GM12873 (cell line): ENCODE measurements around the gene CSTB.

ENCODE experiments used
- CTCF ChIP-seq: IDR thresholded peaks from 2 replicates; pipeline ENCODE4 v1.5.1; 2012; ENCODE audit warnings: low read depth, mild to moderate bottlenecking, moderate library complexity, low read length, control low read depth; ENCODE audit not compliant: insufficient read depth; ENCODE audit errors: missing control alignments

The CSTB gene

DNA sequence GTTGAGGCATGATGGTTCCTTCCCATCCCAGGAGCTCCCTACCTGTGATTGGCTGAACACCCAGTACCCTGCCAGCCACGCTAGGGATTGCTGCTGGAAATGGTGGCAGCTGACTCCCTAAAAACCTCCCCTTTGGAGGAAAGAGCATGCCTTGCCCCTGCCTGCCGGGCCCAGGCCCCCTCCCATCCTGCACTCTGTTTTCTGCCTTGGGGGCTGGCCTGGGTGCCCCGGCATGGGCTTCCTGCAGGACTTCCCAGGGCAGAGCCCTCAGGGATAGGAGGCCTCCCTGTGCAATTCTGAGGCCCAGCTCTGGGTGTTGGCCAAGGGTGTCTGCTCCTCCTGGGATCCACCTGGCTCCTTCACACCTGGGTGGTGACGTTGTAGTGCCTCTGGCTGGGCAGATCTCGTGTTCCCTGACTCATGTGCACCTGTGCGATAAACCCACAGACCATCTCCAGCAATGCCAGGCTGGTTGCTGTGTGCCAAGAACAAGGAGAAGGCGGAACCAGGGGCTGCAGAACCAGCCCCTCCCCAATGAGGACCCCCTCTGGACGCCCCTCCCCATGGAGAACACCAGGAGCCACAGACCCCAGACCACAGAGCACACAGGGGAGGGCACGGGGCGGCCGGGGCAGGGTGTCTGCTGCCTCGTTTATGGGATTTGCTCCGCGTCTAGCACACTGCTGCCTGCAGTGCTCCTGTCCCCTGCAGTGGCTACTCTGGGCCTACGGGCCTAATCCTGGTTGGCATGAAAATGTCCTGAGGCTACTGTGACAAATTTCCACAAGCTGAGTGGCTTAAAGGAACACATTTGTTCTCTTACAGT lies 13.6 kb downstream of the CSTB start:
- TF ChIP-seq CTCF: no peak

DNA sequence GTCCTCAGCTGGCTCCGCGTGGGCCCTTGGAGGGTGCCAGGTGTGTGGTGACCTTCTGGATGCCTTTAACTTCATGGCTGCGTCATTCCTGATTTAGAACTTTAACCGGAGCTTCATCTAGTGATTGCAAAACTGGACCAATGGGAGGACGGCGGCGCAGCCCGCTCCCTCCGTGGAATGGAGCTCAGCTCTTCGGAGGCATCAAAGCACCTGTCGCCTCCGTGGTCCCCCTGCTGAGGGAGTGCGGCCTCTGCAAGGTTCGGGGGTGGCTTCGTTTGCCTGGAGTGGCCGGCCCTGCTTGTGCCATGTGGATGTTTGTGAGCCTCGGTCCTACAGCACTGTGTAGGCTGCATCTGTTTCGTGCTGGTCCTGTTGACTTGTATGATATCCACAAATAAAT lies 14.2 kb downstream of the CSTB start:
- TF ChIP-seq CTCF: no peak

DNA sequence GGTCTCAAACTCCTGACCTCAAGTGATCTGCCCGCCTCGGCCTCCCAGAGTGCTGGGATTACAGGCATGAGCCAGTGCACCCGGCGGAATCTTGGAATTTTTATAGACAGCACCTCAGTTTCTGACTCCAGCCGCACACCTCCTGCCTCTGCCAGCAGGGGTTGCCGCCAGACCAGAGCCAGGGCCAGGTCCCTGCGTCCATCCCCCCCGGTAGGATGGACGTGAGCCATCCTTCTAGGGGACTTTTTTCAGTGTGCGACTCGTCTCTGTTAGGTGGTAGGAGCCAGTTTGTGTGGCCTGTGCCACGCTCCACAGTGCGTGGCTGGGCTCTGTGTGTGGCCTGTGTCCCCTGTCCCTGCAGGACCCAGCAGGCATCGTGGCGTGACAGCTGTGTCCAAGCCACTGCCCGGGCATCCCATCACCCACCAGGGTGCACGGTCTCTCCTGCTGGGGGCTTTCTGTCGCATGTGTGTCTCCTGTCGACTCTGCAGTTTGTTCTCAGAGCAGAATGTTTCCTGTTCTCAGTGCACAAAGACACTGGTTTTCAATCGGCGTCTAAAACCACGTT lies 15.6 kb downstream of the CSTB start:
- TF ChIP-seq CTCF: no peak

- no peak for TF ChIP-seq CTCF
Measured at GRCh38 chr21:43759651-43760050, 16.5 kb downstream of the CSTB start.

- TF ChIP-seq CTCF: no peak
Measured at GRCh38 chr21:43758811-43759210, 17.3 kb downstream of the CSTB start.

GRCh38 chr21:43758111-43758641 lies 17.9 kb downstream of the CSTB start:
- no peak for TF ChIP-seq CTCF

DNA sequence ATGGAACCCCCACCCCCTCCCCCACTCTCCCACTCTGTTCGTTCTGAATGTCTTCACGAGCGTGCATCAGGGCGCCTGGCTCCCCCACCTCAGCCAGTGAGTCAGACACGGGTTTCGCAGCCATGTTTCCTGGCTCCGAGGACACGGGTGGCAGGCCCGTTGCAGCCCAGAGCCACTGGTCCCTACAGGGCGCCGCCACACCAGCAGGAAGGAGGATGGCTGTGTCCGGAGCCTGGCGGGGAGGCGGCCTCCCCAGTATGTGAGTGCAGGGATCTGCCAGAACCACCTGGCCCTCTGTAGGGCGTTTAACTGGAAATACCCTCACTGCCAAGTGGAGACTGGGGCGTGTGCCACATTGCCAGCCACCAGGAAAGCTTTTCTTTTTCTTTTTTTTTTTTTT lies 18.5 kb downstream of the CSTB start:
- no peak for TF ChIP-seq CTCF
